C4-2B (cell line): ENCODE data around the gene ELOVL7.

Experiments used
- ZFX ChIP-seq: fragments of 450-650 bp; IDR thresholded peaks from 2 replicates; pipeline ENCODE4 v1.6.1; 2017
- TF ChIP-seq, protein P1 (sequence below): fragments of 450-650 bp; conservative IDR thresholded peaks from 2 replicates; pipeline ENCODE4 v1.5.1; 2017; ENCODE audit warnings: mild to moderate bottlenecking

- TF ChIP-seq, protein P1, sequence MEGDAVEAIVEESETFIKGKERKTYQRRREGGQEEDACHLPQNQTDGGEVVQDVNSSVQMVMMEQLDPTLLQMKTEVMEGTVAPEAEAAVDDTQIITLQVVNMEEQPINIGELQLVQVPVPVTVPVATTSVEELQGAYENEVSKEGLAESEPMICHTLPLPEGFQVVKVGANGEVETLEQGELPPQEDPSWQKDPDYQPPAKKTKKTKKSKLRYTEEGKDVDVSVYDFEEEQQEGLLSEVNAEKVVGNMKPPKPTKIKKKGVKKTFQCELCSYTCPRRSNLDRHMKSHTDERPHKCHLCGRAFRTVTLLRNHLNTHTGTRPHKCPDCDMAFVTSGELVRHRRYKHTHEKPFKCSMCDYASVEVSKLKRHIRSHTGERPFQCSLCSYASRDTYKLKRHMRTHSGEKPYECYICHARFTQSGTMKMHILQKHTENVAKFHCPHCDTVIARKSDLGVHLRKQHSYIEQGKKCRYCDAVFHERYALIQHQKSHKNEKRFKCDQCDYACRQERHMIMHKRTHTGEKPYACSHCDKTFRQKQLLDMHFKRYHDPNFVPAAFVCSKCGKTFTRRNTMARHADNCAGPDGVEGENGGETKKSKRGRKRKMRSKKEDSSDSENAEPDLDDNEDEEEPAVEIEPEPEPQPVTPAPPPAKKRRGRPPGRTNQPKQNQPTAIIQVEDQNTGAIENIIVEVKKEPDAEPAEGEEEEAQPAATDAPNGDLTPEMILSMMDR: no peak
- no peak for TF ChIP-seq ZFX
Observed at GRCh38 chr5:60852317-60852716, 8.2 kb upstream of the ELOVL7 start.
